GM18498 (cell line): ENCODE measurements around the gene SLC26A6.

Experiments used
- ATAC-seq: cut with Tn5 transposase; IDR thresholded peaks from one replicate; pipeline ENCODE4 v1.9.1; 2021; ENCODE audit warnings: mild to moderate bottlenecking, moderate library complexity; ENCODE audit not compliant: unreplicated experiment

Gene SLC26A6

DNA sequence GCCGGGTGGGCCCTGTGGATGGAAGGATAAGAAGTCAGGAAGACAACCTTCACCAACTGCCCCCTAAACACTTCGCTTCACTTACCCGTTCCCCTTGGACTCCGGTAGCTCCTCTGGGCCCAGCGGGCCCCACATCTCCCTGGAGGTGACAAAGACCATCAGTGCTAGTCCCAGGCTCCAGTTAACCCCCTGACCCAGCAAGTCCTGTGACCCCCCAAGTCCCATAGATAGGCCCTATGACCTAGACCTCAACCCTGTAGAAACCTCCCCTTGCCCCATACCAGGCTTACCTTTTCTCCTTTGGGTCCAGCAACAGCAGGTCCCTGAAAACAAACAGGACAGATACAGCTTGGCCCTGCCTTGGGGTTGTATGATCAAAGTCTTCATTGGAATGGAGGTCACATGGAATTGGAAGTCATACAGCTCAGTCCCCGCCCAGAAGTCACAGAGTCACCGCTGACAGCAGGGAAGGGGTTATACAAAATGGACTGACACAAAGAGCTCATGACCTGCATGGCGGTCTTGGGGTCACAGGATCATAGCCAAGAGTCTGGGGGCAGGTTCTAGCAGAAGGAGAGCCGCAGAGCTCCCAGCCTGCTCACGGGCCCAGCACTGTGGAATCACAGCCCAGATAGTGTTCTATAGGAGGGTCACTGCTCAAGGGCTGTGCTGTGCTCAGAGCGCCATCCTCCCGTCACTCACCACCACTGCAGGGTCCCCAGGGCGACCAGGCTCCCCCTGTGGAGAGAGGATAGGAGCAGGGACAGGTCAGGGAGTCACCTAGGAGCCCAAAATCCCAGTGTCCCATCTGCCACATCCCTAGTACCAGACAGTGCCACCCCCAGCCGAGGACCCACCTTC lies 53.4 kb downstream of the SLC26A6 start:
- no peak for ATAC-seq

DNA sequence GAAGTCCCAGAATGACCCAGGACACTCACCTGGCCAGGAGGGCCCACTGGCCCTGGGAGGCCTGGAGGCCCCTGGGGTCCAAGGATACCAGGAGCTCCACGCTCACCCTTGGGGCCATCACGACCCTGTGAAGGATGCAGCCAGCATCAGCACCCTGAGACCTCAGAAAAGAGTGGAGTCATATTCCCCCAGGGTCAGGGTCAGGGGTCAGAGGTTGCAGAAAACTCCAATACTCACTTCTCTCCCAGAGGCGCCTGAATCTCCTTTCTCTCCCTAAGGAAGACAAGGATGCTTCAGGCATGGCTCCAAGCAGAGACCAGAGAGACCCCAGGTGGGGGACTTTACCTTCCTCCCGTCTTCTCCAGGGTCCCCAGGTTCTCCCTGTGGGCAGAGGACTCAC lies 58.6 kb downstream of the SLC26A6 start:
- ATAC-seq: no peak
